ENCODE measurements around the gene ZMYND10. TPM values are rescaled to one million over a fixed set of nuclear protein-coding genes. Genes with fewer than 3 reads are reported as not detected.
A peak's percentile ranks its signal among the peaks of the same experiment; 100 is the strongest.

The ZMYND10 gene
- total and polyA plus RNA-seq, 2 donors (not counting 3 experiments of a cell fraction or from before 2014, with no cell fraction given), result 0.25 to 0.38 TPM

- Histone ChIP-seq H3K36me3 (ENCODE audit: control insufficient read depth in 2 of 2, extremely low read depth in 1 of 2, insufficient read depth in 2 of 2, low read length in 2 of 2) (peaks cover 0 to 4% of the 10 kb centered on the region in 2 experiments), H4K20me1 (replicated peaks; ENCODE audit: control insufficient read depth, extremely low read depth, insufficient read depth, low read length) (no peaks in the 10 kb centered on the region), H3K9me3 (replicated peaks; ENCODE audit: control insufficient read depth, insufficient read depth, low read length) (no peaks in the 10 kb centered on the region), H3K27me3 (ENCODE audit: control insufficient read depth in 2 of 2, insufficient read depth in 2 of 2, low read length in 2 of 2) (no peaks in the 10 kb centered on the region), H3K9me1 (replicated peaks; ENCODE audit: control insufficient read depth, extremely low read depth, insufficient read depth, low read length) (no peaks in the 10 kb centered on the region), H2AFZ (ENCODE audit: low read depth, low read length) (no peak overlapping the region), H3K4me1 (ENCODE audit: control insufficient read depth, extremely low read depth, insufficient read depth, low read length) (peaks cover 17% of the 10 kb centered on the region), H3K4me2 (ENCODE audit: insufficient read depth, low read length) (peak overlapping the region; percentile 50), H3K79me2 (ENCODE audit: control insufficient read depth, insufficient read depth, low read length) (no peaks in the 10 kb centered on the region), H3K4me3 (replicated peaks in 1 of 3; ENCODE audit: insufficient read depth in 1 of 3, low read depth in 1 of 3, low read length in 3 of 3) (no peak overlapping the region), H3K9ac (replicated peaks; ENCODE audit: extremely low read depth, insufficient read depth, low read length) (no peak overlapping the region), H3K27ac (ENCODE audit: insufficient read depth, low read depth, low read length) (no peak overlapping the region)
- POLR2A ChIA-PET, result no interaction called here
- dilution Hi-C loops (cut with MboI; ENCODE audit: extremely low pct_ligation_motif_present, low sequenced_read_pairs), result no loop called here
- no peak for DNase-seq (ENCODE audit: low read depth, low spot score)
- BruUV-seq (replicated peaks), result no TSS peak
- CTCF ChIA-PET, result interaction anchor here (0.7 to 7.7 kb wide), 4 partner anchors 9 to 196 kb away, joined by 3 to 165 read pairs (median 4); no protein-coding TSS in a partner anchor
- TF ChIP-seq POLR2A (IDR thresholded peaks at IDR 0.05; ENCODE audit: low read depth, low read length) (no peak), CTCF (IDR thresholded peaks at IDR 0.05; ENCODE audit: extremely low read depth in 1 of 2, insufficient read depth in 1 of 2, low read depth in 1 of 2, low read length in 2 of 2) (no peak), EZH2 (IDR thresholded peaks at IDR 0.05; ENCODE audit: borderline replicate concordance, low read depth, low read length, severe bottlenecking) (no peak), MAX (IDR thresholded peaks at IDR 0.05; ENCODE audit: insufficient read depth, insufficient read length) (no peak), JUN (IDR thresholded peaks at IDR 0.05; ENCODE audit: borderline replicate concordance, insufficient read depth, insufficient read length, low read depth) (no peak), GATA2 (IDR thresholded peaks at IDR 0.05; ENCODE audit: insufficient read depth, insufficient read length, low read depth, low read length) (no peak), MYC (IDR thresholded peaks at IDR 0.05; ENCODE audit: low read depth, low read length) (no peak), FOS (IDR thresholded peaks at IDR 0.05; ENCODE audit: borderline replicate concordance, insufficient read depth, low read length) (no peak), POLR2AphosphoS5 (IDR thresholded peaks at IDR 0.05; ENCODE audit: insufficient read depth, low read depth, low read length) (no peak)
- FAIRE-seq, result no peak
- intact Hi-C loops (cut with micrococcal nuclease), result loop anchor here (5.0 kb wide), 1 partner anchor 92 kb away; no protein-coding TSS in a partner anchor
These were observed 524 bp downstream of the ZMYND10 start for GRCh38 chr3:50345008-50345407.

Data from endothelial cell of umbilical vein (primary cell).